Measurements from ENCODE around the gene KLHL30.
A peak's percentile ranks its signal among the peaks of the same experiment; 100 is the strongest.
"Not testable (repeated sequence)": the region's sequence is repeated elsewhere in the genome, so short reads cannot be mapped to it uniquely, and the experiment has no call there.

KLHL30 gene

GRCh38 chr2:238101891-238102841, 36.3 kb upstream of the KLHL30 start:
- peak in 1 of 2 donors; percentile 7 for ATAC-seq

DNA sequence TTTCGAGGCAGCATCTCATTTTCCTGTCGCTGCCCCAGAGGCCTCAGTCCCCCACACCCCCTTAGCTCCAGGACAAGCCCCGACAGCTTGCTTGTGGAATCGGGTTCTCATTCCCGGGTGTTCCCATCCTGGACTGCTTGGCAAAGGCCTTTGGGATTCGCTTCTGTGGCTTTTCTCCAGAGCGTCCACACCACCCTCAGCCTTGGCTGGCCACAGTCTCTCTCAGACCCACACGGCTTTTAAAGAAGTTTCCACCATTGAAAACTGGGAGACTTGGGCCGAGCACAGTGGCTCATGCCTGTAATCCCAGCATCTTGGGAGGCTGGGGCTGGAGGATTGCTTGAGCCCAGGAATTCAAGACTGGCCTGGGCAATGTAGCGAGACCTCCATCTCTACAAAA, 35.6 kb upstream of the KLHL30 start:
- no peak for ATAC-seq

DNA sequence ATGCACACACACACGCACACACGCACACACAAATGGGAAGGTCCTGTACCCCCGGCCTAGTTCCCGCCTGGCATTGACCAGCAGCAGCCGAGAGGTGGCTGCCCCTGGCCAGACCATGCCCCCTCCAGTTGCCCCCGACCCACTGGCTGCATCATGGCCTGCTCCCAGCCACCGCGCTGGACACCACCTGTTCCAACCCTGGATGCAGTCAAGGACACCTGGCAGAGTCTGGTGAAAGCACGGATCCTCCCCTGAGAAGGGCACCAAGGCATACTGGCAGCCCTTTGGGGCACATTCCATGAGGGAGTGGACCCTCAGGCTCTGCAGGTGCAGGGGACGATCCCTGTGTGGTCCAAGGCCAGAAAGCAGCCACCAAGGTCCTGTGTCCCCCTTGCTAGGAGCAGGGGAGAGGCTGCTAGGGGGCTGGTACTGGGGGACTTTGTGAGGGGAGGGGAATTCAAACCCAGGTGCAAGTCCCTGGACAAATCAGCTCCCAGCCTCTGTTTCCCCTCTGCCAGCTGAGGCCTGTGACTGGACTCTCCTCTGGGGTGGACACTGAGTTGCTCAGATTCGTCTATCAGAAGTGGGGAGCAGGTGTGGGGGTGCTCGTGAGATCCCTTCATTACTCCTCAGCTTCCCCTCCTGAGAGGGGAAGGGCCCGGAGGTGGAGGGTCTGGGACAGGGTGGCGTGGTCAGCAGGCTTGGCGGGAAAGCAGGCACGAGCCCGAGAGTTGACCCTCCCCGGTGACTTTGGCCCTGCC, 34.8 kb upstream of the KLHL30 start:
- no peak for ATAC-seq

DNA sequence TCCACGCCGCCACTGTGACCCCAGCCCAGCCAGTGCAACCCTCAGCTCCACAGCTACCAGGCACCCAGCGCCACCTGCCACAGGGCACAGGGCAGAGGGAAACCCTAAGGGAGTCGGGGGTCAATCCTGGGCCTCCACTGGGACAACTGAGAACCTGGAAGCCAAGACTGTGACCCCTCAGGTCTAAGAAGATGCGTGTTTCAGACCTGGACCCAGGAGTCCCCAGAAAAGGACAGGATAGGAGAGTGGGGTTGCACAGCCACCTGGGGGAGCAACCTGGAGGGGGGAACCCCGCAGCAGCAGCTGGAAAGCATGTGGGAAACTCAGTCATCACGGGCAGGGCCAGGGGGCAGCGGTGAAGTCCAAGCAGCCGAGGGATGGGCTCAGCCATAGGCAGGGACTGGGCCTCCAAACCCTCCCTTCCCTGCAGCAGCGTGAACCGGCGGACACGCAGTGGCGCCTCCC, 34.2 kb upstream of the KLHL30 start:
- ATAC-seq: no peak

GRCh38 chr2:238104691-238105371, 33.6 kb upstream of the KLHL30 start:
- no peak for ATAC-seq

- no peak for ATAC-seq
These were observed 32.7 kb upstream of the KLHL30 start for GRCh38 chr2:238105506-238106338.

DNA sequence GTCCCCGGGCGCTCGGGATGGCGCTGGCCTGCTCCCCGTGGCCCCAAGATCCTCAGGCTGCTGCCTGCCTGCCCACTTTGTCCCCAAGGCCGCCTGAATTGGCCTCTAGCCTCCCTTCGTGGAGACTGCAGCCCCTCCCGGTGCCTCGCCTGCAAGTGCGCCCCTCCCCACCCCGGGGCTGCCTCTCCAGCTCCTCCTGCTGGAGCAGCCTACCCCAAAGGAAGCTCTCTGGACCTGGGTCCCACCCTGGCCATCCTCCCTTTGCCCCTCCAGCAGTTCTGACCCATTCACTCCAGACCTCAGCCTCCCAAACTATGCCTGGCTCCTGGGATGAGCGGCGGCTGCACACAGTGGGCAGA, 32.1 kb upstream of the KLHL30 start:
- ATAC-seq: no peak

DNA sequence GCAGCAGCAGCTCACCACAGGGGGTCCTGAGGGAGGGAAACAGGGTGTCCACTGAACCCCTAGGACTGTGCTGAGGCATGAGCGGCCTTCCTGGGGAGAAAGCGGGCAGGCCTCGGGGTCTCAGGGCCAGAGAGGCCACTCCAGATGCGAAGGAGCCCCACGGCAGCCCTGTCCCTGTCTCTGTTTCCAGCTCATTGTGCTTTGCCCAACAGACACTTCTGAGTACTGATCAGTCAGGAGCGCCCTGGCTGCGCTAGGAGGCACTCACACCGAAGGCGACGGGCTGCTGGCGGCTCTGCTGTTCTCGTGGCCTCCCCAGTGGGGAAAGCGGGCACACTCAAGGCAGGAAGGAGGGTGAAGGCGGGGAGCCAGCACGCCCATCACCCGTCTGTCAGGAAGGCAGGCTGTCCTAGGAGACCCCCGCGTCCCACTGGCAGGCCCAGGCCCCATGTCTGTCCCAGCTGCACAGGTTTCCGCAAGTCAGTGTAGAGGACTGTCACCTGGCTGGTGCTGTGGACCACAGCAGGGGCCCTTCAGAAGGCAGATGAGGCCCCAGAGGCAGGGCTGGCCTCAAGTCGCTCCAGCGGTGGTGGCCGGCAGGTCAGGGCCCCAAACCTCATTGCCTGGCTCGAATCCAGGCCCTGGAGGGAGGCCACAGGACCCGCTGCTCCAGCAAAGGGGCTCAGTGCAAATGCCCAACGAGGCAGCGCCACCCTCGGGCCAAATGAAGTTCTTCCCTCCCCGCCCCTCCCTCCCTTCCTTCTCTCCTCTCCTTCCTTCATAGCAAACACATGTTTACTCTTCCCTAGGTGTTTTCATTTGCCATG, 31.6 kb upstream of the KLHL30 start:
- ATAC-seq: no peak

DNA sequence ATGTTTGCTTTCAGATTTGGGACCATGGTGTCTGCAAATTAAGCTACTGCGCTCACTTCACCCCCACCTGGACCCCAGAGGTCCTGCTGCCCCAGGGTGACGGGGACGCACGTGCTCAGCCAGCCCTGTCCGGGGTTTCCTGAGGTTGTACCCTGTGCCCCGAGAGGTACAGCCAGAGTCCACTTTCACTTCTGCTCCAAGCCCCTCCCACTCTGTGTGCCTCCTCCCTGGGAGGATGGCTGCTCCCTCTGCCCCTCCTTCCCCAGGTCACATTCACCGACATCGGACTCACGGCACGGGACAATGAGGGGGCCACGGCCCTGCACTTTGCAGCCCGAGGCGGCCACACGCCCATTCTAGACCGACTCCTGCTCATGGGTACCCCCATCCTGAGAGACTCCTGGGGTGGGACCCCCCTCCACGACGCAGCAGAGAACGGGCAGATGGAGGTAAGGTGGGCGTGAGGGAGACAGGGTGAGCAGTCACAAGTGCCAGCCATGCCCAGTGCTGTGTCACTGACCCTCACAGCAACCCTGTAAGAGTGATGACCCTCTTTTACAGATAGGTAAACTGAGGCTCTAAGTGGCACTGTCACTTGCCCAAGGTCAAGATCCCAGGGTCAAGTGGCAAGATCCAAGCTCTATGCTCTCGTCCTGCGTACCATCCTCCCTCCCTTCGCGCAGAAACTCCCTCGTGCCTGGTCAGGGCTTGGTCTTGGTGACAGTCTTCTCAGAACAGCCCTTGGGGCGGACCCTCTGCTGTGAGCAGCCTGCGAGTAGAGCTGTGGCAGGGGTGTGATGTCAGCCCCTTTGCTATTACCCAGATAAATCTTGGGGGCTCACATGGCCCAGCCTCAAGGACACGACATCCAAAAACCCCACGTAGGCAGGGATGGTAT, 30.7 kb upstream of the KLHL30 start:
- peak; percentile 36 to 51 for ATAC-seq

- peak; percentile 24 to 44 for ATAC-seq
These were observed 29.9 kb upstream of the KLHL30 start for GRCh38 chr2:238108423-238109183.

DNA sequence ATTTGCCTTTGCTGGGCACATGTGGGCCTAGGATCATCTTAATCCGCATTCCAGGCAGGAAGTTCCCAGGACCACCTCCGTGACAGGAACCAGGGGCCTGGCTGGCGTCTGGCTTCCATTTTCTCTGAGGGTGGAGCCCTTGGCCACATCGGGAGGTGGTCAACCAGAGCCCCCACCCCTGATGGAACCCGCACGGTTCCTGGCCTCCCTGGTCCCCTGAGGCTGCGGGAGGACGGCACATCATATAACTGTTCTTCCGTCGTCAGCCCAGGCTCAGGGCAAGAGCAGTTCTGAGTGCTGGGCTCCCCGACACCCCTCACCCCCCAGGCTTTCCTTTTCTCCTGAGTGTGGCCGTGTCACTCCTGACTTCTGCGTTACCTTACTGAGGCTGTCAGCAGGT, 24.9 kb upstream of the KLHL30 start:
- no peak for ATAC-seq

GRCh38 chr2:238114331-238114841, 24.1 kb upstream of the KLHL30 start:
- ATAC-seq: no peak

DNA sequence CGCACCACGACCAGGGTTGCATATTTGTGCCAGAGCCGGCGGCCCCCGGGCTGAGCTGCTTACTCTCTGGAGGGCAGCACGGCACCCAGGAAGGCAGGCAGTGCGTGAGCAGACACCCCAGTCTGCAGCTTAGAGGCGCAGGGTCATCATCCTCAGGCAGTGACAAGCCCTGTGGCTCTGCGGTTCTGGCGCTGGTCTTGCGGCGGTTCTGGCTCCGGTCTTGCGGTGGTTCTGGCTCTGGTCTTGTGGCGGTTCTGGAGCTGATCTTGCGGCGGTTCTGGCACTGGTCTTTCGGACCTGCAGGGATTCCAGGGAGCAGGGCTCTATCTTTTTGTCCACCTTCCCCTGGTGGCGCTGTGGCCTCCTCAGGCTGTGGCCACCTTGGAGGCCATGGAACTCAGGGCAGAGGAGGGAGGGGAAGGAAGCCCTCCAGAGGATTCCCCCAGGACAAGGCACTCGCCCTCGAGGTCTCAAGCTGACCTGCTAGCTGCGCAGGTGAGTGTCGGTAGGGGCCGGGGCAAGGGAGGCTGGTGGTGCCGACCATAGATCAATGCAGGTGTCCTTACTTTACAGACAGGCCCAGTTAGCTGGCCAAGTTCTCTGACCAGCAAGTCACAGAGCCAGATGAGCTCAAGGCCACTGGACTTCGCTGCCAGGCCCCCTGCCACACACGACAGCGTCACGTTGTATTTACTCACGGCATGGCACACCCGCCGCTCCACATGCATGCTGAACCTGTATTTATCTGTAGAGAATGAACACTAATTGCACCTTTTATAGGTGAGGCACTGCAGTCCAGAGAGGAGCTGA, 23.4 kb upstream of the KLHL30 start:
- ATAC-seq: no peak

- not testable (repeated sequence) for ATAC-seq
These were observed 22.8 kb upstream of the KLHL30 start for GRCh38 chr2:238115709-238116108.

DNA sequence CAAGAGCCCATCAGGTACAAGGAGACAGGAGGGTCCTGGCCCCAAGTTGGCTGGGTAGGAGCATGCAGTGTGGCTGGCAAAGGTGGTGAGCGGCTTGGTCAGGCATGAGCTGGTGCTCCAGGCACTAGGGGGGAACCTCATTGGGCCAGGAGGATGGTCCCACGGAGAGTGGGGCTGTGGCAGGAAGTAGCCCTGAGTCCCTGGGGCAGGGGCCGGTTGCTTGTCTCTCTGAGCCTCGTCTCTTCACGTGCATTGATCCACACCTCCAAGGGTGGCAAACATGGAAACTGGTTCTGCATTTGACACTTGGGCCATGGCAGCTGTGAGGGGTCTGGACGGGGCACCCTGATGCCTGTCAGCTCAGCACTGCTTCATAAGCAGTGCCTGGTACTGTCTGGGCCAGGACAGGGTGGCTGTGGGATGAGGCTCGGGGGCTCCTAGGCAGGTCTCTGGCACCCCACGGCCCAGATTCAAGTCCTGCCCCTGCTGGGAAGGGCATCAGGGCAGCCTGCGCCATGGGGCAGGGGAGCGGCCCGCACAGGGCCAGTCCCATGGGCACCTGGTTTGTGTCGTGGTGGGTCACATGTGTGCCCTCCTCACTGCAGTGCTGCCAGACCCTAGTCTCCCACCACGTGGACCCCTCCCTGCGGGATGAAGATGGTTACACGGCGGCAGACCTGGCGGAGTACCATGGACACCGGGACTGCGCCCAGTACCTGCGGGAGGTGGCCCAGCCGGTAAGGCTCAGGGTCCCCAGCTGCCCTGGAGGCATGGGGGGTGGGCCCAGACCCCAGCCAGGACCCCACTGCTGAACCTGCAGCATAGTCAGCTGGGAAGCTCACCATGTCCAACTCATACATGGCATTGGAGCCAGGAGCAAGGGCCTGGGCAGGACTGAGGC, 21.9 kb upstream of the KLHL30 start:
- ATAC-seq: no peak

GRCh38 chr2:238117199-238118154, 21.0 kb upstream of the KLHL30 start:
- no peak for ATAC-seq
